HTR-8/SVneo (cell line): ENCODE data around the gene SLC6A6.
A peak's percentile ranks its signal among the peaks of the same experiment; 100 is the strongest.

ENCODE experiments used
- DNase-seq: peaks from one replicate; pipeline ENCODE4 v3.0.0; 2011; ENCODE audit warnings: low spot score, mixed read lengths; ENCODE audit not compliant: insufficient read length
- FAIRE-seq: peaks from 2 replicates; lab custom pipeline; 2011; peaks lifted over from hg19 to GRCh38; lab: Jason Lieb, UNC

The SLC6A6 gene

DNA sequence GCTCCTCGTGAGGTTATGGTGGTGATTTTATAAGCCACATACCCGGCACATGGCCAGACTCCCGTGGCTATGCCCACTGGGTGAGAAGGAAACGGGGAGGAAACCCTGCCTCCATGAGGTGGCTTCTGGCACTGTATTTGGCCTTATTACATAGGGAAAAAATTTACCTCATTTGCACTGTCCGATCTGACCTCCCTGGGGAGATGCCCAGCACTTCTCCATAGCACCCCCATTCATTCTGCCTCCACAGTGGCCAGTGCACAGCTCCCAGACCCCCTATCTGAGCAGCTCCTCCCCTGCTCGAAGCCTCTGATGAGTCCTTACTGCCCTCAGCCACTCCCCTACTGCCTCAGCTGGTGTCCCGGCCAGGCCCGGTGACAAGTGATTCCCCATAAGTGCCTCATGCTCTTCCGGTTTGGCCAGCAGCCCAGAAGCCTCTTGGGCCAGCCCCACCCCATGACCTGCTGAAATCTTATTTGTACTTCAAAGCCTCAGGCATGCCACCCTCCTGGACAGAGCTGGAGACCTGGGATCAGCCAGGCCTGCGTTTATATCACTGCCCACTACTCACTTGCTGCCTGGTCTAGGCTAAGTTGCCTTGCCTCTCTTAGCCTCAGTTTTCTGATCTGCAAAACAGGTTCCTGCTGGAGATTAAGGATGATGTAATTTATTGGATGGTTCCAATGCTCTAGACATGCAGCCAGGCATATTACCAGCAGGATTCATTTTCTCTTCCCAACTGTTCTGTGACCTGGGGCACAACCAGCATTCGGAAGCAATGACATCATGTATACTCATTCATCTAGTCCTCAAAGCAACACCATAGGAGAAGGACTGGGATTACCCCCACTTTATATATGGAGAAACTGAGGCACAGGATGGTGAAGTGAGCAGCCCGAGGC is 30.6 kb upstream of the SLC6A6 start:
- DNase-seq (peak; percentile 83), FAIRE-seq (peak; percentile 57)

DNA sequence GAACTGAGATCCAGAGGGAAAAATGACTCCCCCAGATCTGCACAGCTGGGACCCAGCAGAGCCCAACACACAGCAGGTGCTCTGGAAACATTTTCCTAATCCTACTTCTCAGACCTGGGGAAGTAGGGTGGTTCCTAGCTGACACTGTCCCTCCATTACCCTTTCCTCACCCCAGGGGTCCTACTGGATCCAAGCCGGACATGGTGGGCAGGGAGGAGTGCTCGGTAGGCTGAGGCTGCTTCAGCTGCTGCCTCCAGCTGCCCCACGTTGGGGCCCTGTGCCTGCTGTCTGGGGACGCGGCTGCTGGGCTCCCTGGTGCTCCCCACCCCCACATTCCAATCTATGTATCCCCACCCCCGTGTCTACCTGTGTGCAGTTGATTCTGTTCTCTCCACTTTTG is 29.8 kb upstream of the SLC6A6 start:
- no peak for FAIRE-seq
- DNase-seq: no peak

DNA sequence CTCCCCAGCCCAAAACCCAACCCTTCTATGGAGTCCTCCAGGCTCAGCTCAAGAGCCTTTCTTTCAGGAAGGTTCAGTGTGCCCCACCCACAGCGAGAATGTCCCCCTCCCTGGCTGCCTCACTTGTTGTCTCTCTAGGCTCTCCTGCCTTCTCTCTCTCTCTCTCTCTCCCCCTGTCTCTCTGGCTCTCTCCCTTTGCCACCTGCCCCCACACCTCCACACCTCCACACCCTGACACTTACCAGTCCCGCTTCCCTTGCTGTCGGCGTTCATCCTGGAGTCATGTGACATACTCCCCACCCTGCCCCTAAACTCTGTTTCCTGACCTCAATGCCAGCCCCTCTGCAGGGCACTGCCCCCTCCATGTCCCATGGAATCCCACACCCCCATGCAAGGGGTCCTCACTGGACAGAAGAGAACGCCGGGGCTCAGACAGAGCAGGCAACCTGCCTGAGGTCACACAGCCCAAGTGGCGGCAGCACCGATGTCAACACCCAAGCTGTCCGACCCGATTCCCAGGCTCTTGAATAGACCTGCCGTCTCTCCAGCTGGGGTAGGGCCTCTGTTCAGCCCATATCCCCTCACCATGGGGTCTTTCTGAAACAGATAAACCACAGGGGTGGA is 28.5 kb upstream of the SLC6A6 start:
- FAIRE-seq (no peak), DNase-seq (no peak)

DNA sequence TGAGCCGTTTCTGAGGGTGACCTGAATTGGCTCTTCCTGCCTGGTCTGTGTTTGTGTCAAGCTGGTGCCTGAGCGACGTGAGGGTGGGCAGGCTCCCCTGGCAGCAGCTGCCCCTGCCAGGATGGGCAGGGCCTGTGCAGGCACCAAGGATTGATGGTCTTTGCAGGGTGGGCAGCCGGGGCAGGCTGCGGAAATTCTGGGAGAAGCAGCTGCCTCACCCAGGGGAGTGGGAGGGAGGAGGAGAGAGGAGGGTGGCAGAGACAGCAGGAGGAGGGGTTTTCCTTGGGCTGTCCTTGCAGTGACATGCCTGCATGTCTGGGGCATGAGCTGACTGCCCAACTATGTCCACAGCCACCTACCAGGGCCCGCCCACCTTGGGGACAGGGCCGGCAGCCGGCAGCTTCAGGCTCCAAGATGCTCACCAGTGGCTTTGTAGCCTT is 27.9 kb upstream of the SLC6A6 start:
- FAIRE-seq (no peak), DNase-seq (no peak)

DNA sequence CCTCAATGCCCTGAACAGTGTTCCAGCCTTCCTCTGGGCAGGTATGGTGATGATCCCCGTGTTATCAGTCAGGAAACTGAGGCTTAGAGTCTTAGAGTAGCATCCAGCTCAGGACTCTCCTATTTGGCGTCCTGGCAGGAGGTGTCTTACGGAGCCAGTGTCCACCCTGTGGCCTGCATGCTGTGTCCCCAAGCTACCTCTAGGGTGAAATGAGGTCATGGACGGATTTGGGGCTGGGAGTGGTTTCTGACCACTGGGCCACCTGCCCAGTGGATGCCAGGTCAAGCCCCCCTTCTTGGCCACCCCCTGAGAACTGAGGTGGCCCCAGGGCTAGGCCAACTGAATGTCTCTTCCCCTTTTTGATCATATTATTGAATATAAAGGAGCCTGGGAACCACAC is 27.2 kb upstream of the SLC6A6 start:
- FAIRE-seq: no peak
- no peak for DNase-seq

DNA sequence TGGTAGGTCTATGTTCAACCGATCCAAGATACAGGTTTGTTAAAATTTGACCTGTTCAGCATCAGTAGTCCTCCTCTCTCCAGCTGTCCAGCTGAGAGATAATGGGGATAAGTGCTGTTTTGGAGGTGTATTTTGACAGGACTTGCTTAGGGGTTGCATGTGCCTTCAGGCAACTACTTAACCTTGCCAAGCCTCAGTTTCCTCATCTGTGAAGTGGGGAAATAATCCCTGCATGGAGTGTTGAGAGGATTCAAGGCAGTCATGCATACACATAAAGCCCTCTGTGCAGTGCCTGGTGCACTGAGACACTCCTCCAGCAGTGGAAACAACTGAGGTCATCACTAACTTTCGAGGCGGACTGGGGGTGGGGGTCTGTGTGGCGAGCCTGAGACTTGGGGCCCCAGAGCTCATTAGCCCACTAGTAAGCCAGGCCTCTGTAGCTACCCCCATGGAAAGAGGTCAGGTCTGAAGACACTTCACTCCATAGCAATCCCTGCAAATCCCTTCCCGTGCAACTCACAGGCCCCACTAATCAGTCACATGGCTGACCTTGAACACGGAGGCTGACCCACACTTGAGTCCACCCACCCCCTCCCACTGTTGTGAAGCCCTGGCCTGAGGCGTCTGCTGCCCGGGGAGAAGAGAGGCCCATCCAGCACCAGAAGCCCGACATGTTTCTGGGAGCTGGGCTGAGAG is 25.9 kb upstream of the SLC6A6 start:
- FAIRE-seq (no peak), DNase-seq (no peak)

DNA sequence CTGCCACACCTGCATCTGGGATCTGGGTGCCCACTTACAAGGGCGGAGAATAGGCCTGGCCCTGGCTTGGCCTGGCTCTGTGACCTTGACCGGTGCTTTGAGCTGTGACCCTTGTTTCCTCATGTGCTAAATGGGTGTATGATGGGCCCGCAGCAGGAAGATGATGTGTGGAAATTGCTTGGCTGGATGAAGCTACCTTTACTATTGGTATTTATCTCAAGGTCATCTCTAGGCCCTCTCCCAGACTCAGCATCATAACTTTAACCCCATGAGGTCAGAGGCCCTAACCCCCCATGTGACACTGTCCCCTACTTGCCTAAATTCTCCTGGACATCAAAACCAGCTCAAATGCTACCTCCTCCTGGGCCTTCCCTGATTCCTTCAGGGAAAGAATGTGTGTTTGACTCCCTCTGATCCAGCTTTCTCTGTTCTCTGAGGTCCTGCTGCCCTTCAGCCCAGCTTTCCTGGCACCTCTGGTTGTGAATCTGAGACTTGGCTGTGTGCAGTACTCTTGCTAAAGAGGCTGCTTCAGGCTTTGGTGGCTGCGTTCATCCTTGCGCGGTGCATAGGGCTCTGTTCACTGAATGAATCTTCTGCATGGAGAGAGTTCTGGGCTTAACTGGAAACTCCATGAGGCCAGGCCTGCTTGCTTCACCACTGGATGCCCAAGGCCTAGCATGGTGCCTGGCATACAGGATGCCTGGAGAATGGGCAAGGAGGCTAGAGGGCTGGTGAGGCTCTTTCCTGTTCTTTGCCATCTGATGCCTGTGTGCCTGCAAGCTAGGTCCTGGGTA is 25.2 kb upstream of the SLC6A6 start:
- DNase-seq: no peak
- FAIRE-seq: no peak

DNA sequence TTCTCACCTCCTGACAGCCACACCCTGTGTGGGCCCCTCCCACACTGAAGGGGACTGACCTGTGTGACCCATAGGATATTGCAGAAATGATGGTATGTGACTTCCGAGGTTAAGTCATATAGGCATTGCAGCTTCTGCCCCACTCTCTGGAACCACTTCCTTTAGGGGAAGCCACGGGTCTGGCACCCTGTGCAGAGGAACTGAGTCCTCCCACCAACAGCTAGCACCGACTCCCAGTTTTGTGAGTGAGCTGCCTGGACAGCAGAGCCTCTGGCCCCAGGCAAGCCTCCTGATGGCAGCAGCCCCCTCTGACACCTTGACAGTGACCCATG is 24.6 kb upstream of the SLC6A6 start:
- DNase-seq: no peak
- FAIRE-seq: no peak

DNA sequence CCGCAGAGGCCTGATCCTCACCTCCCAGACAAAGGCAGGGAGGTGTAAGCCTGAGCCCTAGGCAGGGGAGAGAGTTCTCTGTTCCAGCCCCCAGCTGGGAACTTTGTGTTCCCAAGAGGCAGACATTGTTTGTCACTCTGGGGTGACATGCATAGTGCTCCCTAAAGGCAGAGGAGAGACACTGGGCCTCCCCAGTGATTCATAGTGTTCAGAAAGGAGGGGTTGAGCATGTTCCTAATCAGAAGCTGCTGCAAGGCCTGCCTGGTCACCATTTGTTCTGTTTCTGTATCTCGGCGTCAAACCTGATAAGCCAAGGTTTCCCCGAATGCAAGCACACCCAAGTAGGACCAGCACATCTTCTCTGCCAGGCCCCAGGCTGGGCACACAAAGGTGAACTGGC is 24.0 kb upstream of the SLC6A6 start:
- FAIRE-seq (no peak), DNase-seq (no peak)

DNA sequence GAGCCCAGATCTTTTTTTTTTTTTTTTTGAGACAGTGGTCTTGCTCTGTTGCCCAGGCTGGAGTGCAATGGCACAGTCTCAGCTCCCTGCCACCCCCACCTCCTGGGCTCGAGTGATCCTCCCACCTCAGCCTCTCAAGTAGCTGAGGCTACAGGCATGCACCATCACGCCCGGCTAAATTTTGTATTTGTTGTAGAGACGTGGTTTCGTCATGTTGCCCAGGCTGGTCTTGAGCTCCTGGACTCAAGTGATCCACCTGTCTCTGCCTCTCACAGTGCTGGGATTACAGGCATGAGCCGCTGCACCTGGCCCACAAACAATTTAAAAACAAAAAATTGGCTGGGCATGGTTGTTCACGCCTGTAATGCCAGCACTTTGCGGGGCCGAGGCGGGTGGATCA is 22.6 kb upstream of the SLC6A6 start:
- DNase-seq: no peak
- no peak for FAIRE-seq

DNA sequence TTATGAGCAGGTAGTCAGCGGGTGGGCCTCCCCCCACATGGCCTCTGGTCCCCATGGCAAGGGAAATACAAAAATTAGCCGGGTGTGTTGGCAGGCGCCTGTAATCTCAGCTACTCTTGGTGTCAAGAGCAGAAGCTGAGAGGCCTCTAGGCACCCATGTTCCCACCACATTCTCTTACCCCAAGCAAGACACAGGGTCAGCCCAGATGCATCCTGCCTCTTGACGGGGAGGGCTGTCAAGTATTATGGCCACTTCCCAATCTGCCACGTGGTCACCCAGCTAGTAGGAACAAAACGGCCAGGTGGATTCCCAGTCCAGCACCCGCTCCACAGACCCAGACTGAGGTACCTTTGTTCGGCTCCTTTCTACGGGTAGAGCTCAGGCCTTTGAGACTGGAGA is 16.2 kb upstream of the SLC6A6 start:
- FAIRE-seq (no peak), DNase-seq (no peak)

DNA sequence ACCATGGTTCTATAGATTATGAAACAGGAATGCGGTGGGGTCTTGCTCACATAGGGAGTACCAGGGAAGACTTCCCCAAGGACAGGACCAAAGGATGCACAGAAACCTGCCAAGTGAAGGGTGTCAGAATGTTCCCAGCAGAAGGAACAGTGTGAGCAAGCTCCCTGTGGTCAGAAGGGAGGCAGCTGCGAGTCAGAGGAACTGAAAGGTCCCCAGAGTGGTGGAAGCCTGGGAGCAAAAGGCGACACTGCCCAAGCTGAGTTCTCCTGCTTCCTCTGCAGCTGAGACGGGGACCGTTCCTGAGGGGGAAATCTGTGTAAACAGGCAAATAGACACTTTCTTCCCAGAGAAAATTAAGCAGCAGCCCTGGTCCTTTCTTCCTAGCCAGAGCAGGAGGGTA is 14.2 kb upstream of the SLC6A6 start:
- no peak for DNase-seq

DNA sequence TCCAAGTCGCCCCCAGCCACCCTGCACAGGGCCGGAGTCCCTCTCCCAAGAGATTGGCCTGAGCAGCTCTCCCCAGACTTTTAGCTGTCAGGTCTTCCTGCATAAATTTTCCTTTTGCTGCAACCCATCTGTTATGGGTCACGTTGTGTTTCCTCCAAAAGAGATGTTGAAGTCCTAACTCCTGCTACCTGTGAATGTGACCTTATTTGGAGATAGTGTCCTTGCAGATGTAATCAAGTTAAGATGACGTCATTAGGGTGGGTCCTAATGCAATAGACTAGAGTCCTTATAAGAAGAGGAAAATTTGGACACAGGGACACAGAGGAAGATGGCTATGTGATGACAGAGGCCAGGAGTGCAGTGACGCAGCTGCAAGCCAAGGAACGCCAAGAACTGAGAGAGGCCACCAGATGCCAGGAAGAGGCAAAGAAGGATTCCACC is 13.2 kb upstream of the SLC6A6 start:
- FAIRE-seq (no peak), DNase-seq (no peak)

More for the DNA sequence above, 14.2 kb upstream of the SLC6A6 start:
- FAIRE-seq: no peak

DNA sequence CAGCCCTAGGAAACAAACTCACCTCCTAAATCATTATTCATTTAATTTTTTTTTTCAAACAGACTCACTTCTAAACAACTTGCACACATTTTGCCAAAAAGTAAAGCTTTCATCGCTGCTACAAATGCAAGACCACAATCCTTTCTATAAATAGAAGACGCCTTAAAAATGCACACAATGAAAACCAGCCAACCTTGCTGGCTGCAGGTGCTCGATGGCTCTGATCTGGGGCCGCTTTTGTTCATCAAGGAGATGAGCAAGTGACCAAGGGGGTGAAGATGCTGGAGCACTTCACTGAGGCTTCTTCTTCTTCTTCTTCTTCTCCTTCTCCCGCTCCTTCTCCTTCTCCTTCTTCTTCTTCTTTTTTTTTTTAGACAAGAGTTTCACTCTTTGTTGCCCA is 12.7 kb upstream of the SLC6A6 start:
- FAIRE-seq (no peak), DNase-seq (no peak)

DNA sequence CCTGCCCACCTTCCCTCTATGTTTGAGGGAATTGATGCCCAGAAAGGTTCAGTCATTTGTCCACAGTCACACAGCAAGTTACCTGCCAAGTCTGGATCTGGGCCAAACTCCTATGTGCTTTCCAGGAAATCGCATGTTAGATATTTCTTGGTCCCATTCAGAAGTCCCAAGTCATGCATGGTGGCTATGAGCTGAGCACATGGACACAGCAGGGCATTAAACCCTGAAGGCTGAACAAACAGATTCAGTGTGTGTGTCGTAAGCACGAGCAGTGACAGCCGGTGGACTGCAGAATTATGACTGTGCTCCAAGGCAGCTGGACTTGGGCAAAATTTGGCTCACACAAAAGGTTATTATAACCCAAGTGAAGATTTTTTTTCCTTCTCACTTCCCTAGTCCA is 11.4 kb upstream of the SLC6A6 start:
- FAIRE-seq: peak; percentile 33
- DNase-seq: no peak

DNA sequence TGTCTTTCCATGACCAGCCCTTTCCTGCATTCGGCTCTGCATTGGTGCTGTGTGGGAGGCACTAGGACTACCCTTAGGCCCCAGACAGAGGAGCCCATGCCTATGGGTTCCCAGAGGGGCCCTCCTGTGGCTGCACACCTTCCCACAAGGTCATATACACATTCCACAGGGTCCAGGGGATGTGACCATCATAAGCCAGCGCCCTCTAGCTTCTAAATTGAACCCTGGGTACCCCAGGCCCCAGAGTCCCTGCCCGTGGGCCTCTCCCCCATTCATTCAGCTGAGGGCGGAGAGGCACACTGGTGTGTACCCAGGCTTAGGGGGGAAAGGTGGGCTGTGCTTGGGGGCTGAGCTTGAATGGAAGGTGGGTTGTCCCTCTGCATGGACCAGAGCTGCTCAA is 10.2 kb upstream of the SLC6A6 start:
- FAIRE-seq (no peak), DNase-seq (no peak)

DNA sequence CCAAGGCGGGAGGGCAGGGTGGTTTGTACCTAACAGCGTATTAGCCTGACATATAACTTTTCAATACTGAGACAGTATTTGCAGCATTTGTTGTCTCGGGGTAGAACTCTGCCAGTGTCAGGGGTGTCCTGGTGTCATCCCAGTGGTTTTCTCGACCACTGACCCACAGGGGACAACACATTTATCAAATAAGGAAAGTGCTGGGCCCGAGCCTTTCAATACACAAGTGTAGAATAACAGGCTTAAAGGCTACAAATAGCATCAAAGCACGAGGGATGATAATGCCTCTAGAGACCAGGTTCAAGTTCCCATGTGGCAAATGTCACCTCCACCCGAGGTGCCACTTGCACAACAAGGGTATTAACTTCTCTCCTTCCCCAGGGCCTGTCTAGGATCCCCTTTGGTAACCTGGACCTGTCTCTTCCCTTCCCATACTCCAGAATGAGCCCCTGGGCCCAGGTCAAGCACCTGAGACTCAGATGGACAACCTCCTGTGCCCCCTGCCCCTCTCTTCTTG is 9.5 kb upstream of the SLC6A6 start:
- no peak for FAIRE-seq
- DNase-seq: no peak

DNA sequence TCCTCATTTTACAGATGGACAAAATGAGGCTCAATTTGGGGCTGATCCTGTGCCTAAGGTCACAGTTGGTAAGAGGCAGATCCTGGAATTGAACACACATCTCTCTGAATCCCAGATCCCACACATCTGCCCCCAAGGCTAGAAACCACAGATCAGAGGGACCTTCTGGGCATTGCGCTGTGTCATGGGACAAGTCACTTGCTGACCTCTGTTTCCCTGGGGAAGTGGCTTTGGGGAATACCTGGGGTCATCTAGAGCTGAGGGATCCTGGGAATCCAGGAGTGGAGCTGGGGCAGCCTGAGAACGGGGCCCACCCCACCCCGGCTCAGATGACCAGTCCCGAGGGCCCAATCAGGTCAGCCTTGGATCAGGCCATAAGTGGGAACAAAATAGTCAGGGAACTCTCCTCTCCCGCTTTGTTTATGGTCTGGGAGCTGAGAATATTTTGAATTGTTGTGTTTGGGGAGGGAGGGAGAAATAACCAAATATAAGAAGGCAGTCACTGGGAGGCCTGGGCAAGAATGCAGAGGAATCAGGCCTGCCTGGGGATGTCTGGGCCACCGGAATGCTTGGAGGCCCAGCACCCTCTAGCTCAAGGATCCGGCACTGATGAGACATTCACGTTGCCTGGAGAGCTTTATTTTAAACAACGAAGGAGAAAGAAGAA is 8.8 kb upstream of the SLC6A6 start:
- FAIRE-seq (no peak), DNase-seq (no peak)

DNA sequence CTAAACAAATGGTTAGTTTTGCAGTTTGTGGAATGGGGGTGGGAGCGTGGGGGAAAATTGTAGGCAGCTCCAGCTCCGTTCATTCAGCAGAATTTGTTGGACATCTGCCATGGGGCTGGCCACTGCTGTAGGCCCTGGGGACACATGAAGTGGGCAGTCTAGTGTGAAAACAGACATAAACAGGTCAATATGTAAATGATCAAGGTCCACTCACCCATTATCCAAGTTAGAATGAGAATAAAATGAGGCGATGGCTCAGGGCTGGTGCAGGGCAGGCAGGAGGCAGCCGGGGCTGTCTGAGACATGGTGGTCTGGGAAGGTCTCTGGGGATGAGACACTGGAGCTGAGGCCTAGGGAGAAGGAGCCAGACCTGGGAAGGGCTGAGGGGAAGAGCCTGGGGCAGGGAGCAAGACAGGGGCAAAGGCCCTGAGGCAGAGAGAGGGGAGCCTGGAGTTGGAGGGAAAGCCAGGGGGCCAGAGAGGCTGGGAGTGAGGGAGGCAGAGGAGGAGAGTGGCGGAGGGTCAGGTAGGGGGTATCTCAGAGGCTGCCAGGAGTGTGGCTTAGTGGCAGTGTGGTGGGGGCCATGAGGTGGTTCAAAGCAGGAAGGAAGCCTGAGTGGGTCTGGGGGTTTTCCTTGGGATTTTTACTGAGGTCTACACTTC is 6.2 kb upstream of the SLC6A6 start:
- FAIRE-seq: no peak
- no peak for DNase-seq
